Neuron (in vitro differentiated cells): ENCODE results near the gene FRMD5.
"Not testable (repeated sequence)": the region's sequence is repeated elsewhere in the genome, so short reads cannot be mapped to it uniquely, and the experiment has no call there.

Experiments
- H2AFZ ChIP-seq: one replicate; pipeline ENCODE4 v1.6.1; 2013; ENCODE audit warnings: low read depth, mild to moderate bottlenecking, inconsistent platforms, low read length, moderate library complexity
- H3K27me3 ChIP-seq: one replicate; pipeline ENCODE4 v1.6.1; 2013; ENCODE audit warnings: low read length; ENCODE audit not compliant: insufficient read depth
- H3K36me3 ChIP-seq: one replicate; pipeline ENCODE4 v1.6.1; 2013; ENCODE audit warnings: low read length; ENCODE audit not compliant: insufficient read depth
- H3K4me1 ChIP-seq: one replicate; pipeline ENCODE4 v1.6.1; 2013; ENCODE audit warnings: low read length; ENCODE audit not compliant: insufficient read depth
- H3K4me3 ChIP-seq: 2 replicates; pipeline ENCODE4 v1.5.1; 2013; ENCODE audit warnings: mild to moderate bottlenecking, low read length, moderate library complexity
- H3K9me3 ChIP-seq: one replicate; pipeline ENCODE4 v1.6.1; 2013; ENCODE audit warnings: low read length

Gene FRMD5

DNA sequence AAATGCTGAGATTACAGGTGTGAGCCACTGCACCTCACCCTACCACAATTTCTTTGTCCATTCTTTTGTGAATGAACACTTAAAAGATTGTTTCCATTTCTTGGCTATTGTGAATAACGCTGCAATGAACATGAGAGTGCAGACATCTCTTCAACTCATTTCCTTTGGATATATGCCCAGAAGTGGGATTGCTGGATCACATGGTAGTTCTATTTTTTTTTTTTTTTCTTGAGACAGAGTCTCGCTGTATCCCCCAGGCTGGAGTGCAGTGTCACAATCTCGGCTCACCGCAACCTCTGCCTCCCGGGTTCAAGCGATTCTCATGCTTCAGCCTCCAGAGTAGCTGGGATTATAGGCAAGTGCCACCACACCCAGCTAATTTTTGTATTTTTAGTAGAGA lies 194.8 kb downstream of the FRMD5 start:
- not testable (repeated sequence) for H2AFZ ChIP-seq, H3K36me3 ChIP-seq, H3K4me1 ChIP-seq, H3K4me3 ChIP-seq, H3K9me3 ChIP-seq, H3K27me3 ChIP-seq

- Histone ChIP-seq H3K4me3 (no peak overlapping the region), H3K36me3 (no peaks in the 10 kb centered on the region)
Measured at GRCh38 chr15:43998607-43999006, 196.5 kb downstream of the FRMD5 start.

GRCh38 chr15:43991206-43991605 lies 203.9 kb downstream of the FRMD5 start:
- Histone ChIP-seq H3K27me3 (no peaks in the 10 kb centered on the region), H3K4me3 (no peak overlapping the region), H3K4me1 (peaks cover 8% of the 10 kb centered on the region), H2AFZ (no peak overlapping the region), H3K9me3 (peaks cover 8% of the 10 kb centered on the region), H3K36me3 (no peaks in the 10 kb centered on the region)

More at GRCh38 chr15:43998607-43999006, 196.5 kb downstream of the FRMD5 start:
- Histone ChIP-seq H3K27me3 (no peaks in the 10 kb centered on the region), H3K4me1 (peaks cover 3% of the 10 kb centered on the region), H2AFZ (no peak overlapping the region), H3K9me3 (peaks cover 2% of the 10 kb centered on the region)

GRCh38 chr15:43989938-43990337 lies 205.1 kb downstream of the FRMD5 start:
- Histone ChIP-seq H3K4me1 (peaks cover 8% of the 10 kb centered on the region), H3K9me3 (peaks cover 6% of the 10 kb centered on the region), H3K36me3 (no peaks in the 10 kb centered on the region), H3K4me3 (no peak overlapping the region), H3K27me3 (no peaks in the 10 kb centered on the region), H2AFZ (no peak overlapping the region)

DNA sequence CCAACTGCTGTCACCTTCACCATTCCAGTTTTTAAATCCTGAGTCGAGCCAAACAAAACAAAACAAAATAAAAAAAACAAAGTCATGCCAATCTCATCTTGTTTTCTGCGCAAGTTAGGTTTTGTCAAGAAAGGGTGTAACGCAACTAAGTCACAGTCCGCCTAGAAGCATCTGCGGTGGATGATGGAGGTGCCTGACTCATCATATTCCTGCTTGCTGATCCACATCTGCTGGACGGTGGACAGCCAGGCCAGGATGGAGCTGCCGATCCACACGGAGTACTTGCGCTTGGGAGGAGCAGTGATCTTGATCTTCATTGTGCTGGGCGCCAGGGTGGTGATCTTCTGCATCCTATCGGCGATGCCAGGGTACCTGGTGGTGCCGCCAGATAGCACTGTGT lies 206.2 kb downstream of the FRMD5 start:
- no peak overlapping the region for H3K4me3 ChIP-seq
- no peak overlapping the region for H2AFZ ChIP-seq
- peaks cover 6% of the 10 kb centered on the region for H3K9me3 ChIP-seq
- H3K27me3 ChIP-seq = no peaks in the 10 kb centered on the region
- peaks cover 8% of the 10 kb centered on the region for H3K4me1 ChIP-seq
- H3K36me3 ChIP-seq = no peaks in the 10 kb centered on the region

GRCh38 chr15:43987924-43988323 lies 207.1 kb downstream of the FRMD5 start:
- H3K9me3 ChIP-seq = peaks cover 6% of the 10 kb centered on the region
- H3K4me3 ChIP-seq = no peak overlapping the region
- H3K36me3 ChIP-seq = no peaks in the 10 kb centered on the region
- H2AFZ ChIP-seq = no peak overlapping the region
- H3K27me3 ChIP-seq = no peaks in the 10 kb centered on the region
- H3K4me1 ChIP-seq = peaks cover 8% of the 10 kb centered on the region

- Histone ChIP-seq H2AFZ (no peak overlapping the region), H3K27me3 (no peaks in the 10 kb centered on the region), H3K4me3 (no peak overlapping the region), H3K36me3 (no peaks in the 10 kb centered on the region), H3K9me3 (peaks cover 6% of the 10 kb centered on the region), H3K4me1 (peaks cover 3% of the 10 kb centered on the region)
Measured at GRCh38 chr15:43985976-43986680, 208.9 kb downstream of the FRMD5 start.

- Histone ChIP-seq H3K36me3 (no peaks in the 10 kb centered on the region), H2AFZ (no peak overlapping the region), H3K27me3 (no peaks in the 10 kb centered on the region), H3K4me3 (no peak overlapping the region), H3K4me1 (no peaks in the 10 kb centered on the region), H3K9me3 (peaks cover 5% of the 10 kb centered on the region)
Measured at GRCh38 chr15:43981576-43981975, 213.5 kb downstream of the FRMD5 start.

GRCh38 chr15:43977072-43977884 lies 217.8 kb downstream of the FRMD5 start:
- H3K9me3 ChIP-seq = peaks cover 5% of the 10 kb centered on the region
- no peaks in the 10 kb centered on the region for H3K36me3 ChIP-seq
- H3K4me1 ChIP-seq = peaks cover 10% of the 10 kb centered on the region
- H2AFZ ChIP-seq = no peak overlapping the region
- H3K4me3 ChIP-seq = no peak overlapping the region
- H3K27me3 ChIP-seq = no peaks in the 10 kb centered on the region

- Histone ChIP-seq H3K36me3 (no peaks in the 10 kb centered on the region), H2AFZ (no peak overlapping the region), H3K9me3 (peaks cover 5% of the 10 kb centered on the region), H3K4me3 (no peak overlapping the region), H3K27me3 (no peaks in the 10 kb centered on the region), H3K4me1 (peaks cover 10% of the 10 kb centered on the region)
Measured at GRCh38 chr15:43975770-43976169, 219.3 kb downstream of the FRMD5 start.

- Histone ChIP-seq H3K27me3 (no peaks in the 10 kb centered on the region), H3K9me3 (peaks cover 5% of the 10 kb centered on the region), H3K4me1 (peaks cover 10% of the 10 kb centered on the region), H3K4me3 (no peak overlapping the region), H2AFZ (no peak overlapping the region), H3K36me3 (no peaks in the 10 kb centered on the region)
Measured at GRCh38 chr15:43975326-43975725, 219.7 kb downstream of the FRMD5 start.

- Histone ChIP-seq H3K4me1 (peaks cover 10% of the 10 kb centered on the region), H3K36me3 (no peaks in the 10 kb centered on the region), H2AFZ (no peak overlapping the region), H3K9me3 (peaks cover 5% of the 10 kb centered on the region), H3K4me3 (no peak overlapping the region), H3K27me3 (no peaks in the 10 kb centered on the region)
Measured at GRCh38 chr15:43974852-43975251, 220.2 kb downstream of the FRMD5 start.

GRCh38 chr15:43969802-43970375 lies 225.2 kb downstream of the FRMD5 start:
- Histone ChIP-seq H3K4me1 (peaks cover 4% of the 10 kb centered on the region), H3K9me3 (no peaks in the 10 kb centered on the region), H3K36me3 (no peaks in the 10 kb centered on the region), H2AFZ (no peak overlapping the region), H3K27me3 (no peaks in the 10 kb centered on the region), H3K4me3 (no peak overlapping the region)
